DMS53 treated with DMSO at 0.1 percent for 48 hours (cell line): ENCODE measurements around the gene ATP2B2.
"Not testable (repeated sequence)": the region's sequence is repeated elsewhere in the genome, so short reads cannot be mapped to it uniquely, and the experiment has no call there.

Experiments used
- DNase-seq: peaks from one replicate; lab custom pipeline; 2025; ENCODE audit not compliant: unreplicated experiment; lab: John Stamatoyannopoulos, UW

ATP2B2 gene

GRCh38 chr3:10505050-10505790 lies at the start of gene ATP2B2:
TSS of gene ATP2B2 (minus strand) at chr3:10505586. CDS start at chr3:10449543, 56,043 bp downstream.
- DNase-seq = no peak

- no peak for DNase-seq
Observed at GRCh38 chr3:10554746-10555145, 49.4 kb upstream of the ATP2B2 start.

- no peak for DNase-seq
Observed at GRCh38 chr3:10554236-10554611, 48.8 kb upstream of the ATP2B2 start.

- no peak for DNase-seq
Observed at GRCh38 chr3:10553591-10554235, 48.3 kb upstream of the ATP2B2 start.

- no peak for DNase-seq
Observed at GRCh38 chr3:10552631-10552943, 47.2 kb upstream of the ATP2B2 start.

GRCh38 chr3:10551821-10552630 lies 46.6 kb upstream of the ATP2B2 start:
- DNase-seq = no peak

GRCh38 chr3:10551139-10551538 lies 45.8 kb upstream of the ATP2B2 start:
- DNase-seq = no peak

GRCh38 chr3:10550705-10551104 lies 45.3 kb upstream of the ATP2B2 start:
- no peak for DNase-seq

GRCh38 chr3:10549617-10550230 lies 44.3 kb upstream of the ATP2B2 start:
- no peak for DNase-seq

- DNase-seq = no peak
Observed at GRCh38 chr3:10548992-10549391, 43.6 kb upstream of the ATP2B2 start.

- no peak for DNase-seq
Observed at GRCh38 chr3:10547841-10548783, 42.7 kb upstream of the ATP2B2 start.

- DNase-seq = no peak
Observed at GRCh38 chr3:10547413-10547812, 42.0 kb upstream of the ATP2B2 start.

GRCh38 chr3:10546820-10547263 lies 41.5 kb upstream of the ATP2B2 start:
- no peak for DNase-seq

GRCh38 chr3:10546181-10546624 lies 40.8 kb upstream of the ATP2B2 start:
- no peak for DNase-seq

GRCh38 chr3:10542518-10542917 lies 37.1 kb upstream of the ATP2B2 start:
- DNase-seq = no peak

GRCh38 chr3:10540347-10540746 lies 35.0 kb upstream of the ATP2B2 start:
- not testable (repeated sequence) for DNase-seq

GRCh38 chr3:10534066-10534465 lies 28.7 kb upstream of the ATP2B2 start:
- DNase-seq = no peak

- DNase-seq = no peak
Observed at GRCh38 chr3:10533737-10534023, 28.3 kb upstream of the ATP2B2 start.

- DNase-seq = no peak
Observed at GRCh38 chr3:10532939-10533736, 27.8 kb upstream of the ATP2B2 start.

- no peak for DNase-seq
Observed at GRCh38 chr3:10531031-10531430, 25.6 kb upstream of the ATP2B2 start.
